SU-DHL-6 (cell line): ENCODE data around the gene RNF181.
"Not testable (repeated sequence)": the region's sequence is repeated elsewhere in the genome, so short reads cannot be mapped to it uniquely, and the experiment has no call there.

ENCODE experiments used
- H2AFZ ChIP-seq: fragments of 200-600 bp; sonication (generic); 2 replicates; pipeline ENCODE4 v1.6.1; 2014; ENCODE audit warnings: low read depth, mild to moderate bottlenecking, moderate library complexity, mixed read lengths, antibody characterized with exemption, low read length; ENCODE audit not compliant: severe bottlenecking
- H3F3A ChIP-seq: fragments of 200-600 bp; shearing (Covaris generic); 2 replicates; pipeline ENCODE4 v1.6.0; 2016; ENCODE audit warnings: antibody characterized with exemption, mild to moderate bottlenecking; ENCODE audit not compliant: insufficient read depth
- H3K27ac ChIP-seq: fragments of 200-600 bp; sonication (generic); 2 replicates; pipeline ENCODE4 v1.5.1; 2016; ENCODE audit warnings: low read depth, mild to moderate bottlenecking, low read length, moderate library complexity, mixed read lengths
- H3K27me3 ChIP-seq: fragments of 200-600 bp; sonication (generic), shearing (Covaris generic); 2 replicates; pipeline ENCODE4 v1.6.0; 2014; ENCODE audit warnings: mild to moderate bottlenecking, low read length
- H3K36me3 ChIP-seq: fragments of 200-600 bp; sonication (generic); 2 replicates; pipeline ENCODE4 v1.6.1; 2014; ENCODE audit warnings: mild to moderate bottlenecking, low read length, mixed read lengths
- H3K4me2 ChIP-seq: fragments of 300-600, 200-600 bp; shearing (Covaris generic), sonication (generic); 2 replicates; pipeline ENCODE4 v1.6.0; 2014; ENCODE audit warnings: low read length, low read depth, mild to moderate bottlenecking; ENCODE audit not compliant: poor library complexity, severe bottlenecking
- H3K4me3 ChIP-seq: fragments of 200-600 bp; sonication (generic); 2 replicates; pipeline ENCODE4 v1.5.1; 2014; ENCODE audit warnings: antibody characterized with exemption, low read length, mild to moderate bottlenecking, mixed read lengths; ENCODE audit not compliant: insufficient read depth, poor library complexity, severe bottlenecking
- H3K79me2 ChIP-seq: fragments of 200-600 bp; sonication (generic); 2 replicates; pipeline ENCODE4 v1.6.1; 2014; ENCODE audit warnings: mild to moderate bottlenecking, low read length, moderate library complexity; ENCODE audit not compliant: insufficient read depth
- H3K9ac ChIP-seq: fragments of 200-600 bp; sonication (generic); 2 replicates; pipeline ENCODE4 v1.7.0; 2014; ENCODE audit warnings: mild to moderate bottlenecking, low read length
- H3K9me2 ChIP-seq: fragments of 200-600 bp; sonication (generic); replicated peaks from 2 replicates; pipeline ENCODE4 v1.6.1; 2014; ENCODE audit warnings: low read length; ENCODE audit not compliant: insufficient read depth
- H3K9me3 ChIP-seq: fragments of 200-600 bp; sonication (generic); 2 replicates; pipeline ENCODE4 v1.6.1; 2014; ENCODE audit warnings: low read length, mixed read lengths; ENCODE audit not compliant: insufficient read depth
- H4K20me1 ChIP-seq: fragments of 200-600 bp; sonication (generic); 2 replicates; pipeline ENCODE4 v1.6.1; 2014; ENCODE audit warnings: low read depth, mild to moderate bottlenecking, antibody characterized with exemption, low read length, moderate library complexity, mixed read lengths
- EZH2phosphoT487 ChIP-seq: fragments of 200-600 bp; sonication (generic), shearing (Covaris generic); conservative IDR thresholded peaks from 2 replicates; pipeline ENCODE4 v1.6.1; 2018; ENCODE audit warnings: mild to moderate bottlenecking, antibody characterized with exemption, low read length, moderate library complexity, mixed read lengths
- TF ChIP-seq, protein P1 (sequence below): fragments of 200-600 bp; sonication (generic); IDR thresholded peaks from one replicate; pipeline ENCODE4 v1.5.1; 2017; ENCODE audit warnings: antibody characterized with exemption, mild to moderate bottlenecking, low read length, moderate library complexity; ENCODE audit not compliant: insufficient read depth, poor library complexity, severe bottlenecking

The RNF181 gene

GRCh38 chr2:85558160-85558559, 37.4 kb upstream of the RNF181 start:
- no peaks in the 10 kb centered on the region for H3F3A ChIP-seq
- no peak for TF ChIP-seq EZH2phosphoT487
- TF ChIP-seq, protein P1, sequence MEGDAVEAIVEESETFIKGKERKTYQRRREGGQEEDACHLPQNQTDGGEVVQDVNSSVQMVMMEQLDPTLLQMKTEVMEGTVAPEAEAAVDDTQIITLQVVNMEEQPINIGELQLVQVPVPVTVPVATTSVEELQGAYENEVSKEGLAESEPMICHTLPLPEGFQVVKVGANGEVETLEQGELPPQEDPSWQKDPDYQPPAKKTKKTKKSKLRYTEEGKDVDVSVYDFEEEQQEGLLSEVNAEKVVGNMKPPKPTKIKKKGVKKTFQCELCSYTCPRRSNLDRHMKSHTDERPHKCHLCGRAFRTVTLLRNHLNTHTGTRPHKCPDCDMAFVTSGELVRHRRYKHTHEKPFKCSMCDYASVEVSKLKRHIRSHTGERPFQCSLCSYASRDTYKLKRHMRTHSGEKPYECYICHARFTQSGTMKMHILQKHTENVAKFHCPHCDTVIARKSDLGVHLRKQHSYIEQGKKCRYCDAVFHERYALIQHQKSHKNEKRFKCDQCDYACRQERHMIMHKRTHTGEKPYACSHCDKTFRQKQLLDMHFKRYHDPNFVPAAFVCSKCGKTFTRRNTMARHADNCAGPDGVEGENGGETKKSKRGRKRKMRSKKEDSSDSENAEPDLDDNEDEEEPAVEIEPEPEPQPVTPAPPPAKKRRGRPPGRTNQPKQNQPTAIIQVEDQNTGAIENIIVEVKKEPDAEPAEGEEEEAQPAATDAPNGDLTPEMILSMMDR: no peak
- no peaks in the 10 kb centered on the region for H4K20me1 ChIP-seq
- no peak overlapping the region for H3K27ac ChIP-seq
- H3K4me2 ChIP-seq: no peak overlapping the region
- H3K36me3 ChIP-seq: no peaks in the 10 kb centered on the region; the same call in 1 of the 2 replicates
- no peaks in the 10 kb centered on the region for H3K9me3 ChIP-seq
- H3K4me3 ChIP-seq: no peak overlapping the region
- no peaks in the 10 kb centered on the region for H3K27me3 ChIP-seq
- peaks cover 25% of the 10 kb centered on the region for H3K79me2 ChIP-seq
- no peaks in the 10 kb centered on the region for H3K9me2 ChIP-seq
- no peak overlapping the region for H3K9ac ChIP-seq
- no peak overlapping the region for H2AFZ ChIP-seq

DNA sequence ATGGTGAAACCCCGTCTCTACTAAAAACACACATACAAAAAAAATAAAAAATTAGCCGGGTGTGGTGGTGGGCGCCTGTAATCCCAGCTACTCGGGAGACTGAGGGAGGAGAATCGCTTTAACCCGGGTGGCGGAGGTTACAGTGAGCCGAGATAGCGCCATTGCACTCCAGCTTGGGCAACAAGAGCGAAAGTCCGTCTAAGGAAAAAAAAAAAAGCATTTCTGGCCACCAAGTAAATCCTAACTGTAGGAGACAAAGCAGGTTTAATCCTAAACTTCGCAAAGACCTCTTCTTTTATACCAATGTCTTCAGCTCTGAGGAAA, 35.2 kb upstream of the RNF181 start:
- Histone ChIP-seq H3K4me2 (peak overlapping the region; percentile 87), H3K4me3 (peak overlapping the region; percentile 74), H3K79me2 (peaks cover 25% of the 10 kb centered on the region), H3K9ac (peak overlapping the region; percentile 69)
- not testable (repeated sequence) for H3K9me2 ChIP-seq, H3K36me3 ChIP-seq, H3K27ac ChIP-seq, H3F3A ChIP-seq, H3K27me3 ChIP-seq, H3K9me3 ChIP-seq, H4K20me1 ChIP-seq, H2AFZ ChIP-seq

GRCh38 chr2:85560812-85561279, 34.7 kb upstream of the RNF181 start:
- Histone ChIP-seq H3K27ac (no peak overlapping the region), H3K27me3 (no peaks in the 10 kb centered on the region), H3K9me3 (no peaks in the 10 kb centered on the region), H3K36me3 (no peaks in the 10 kb centered on the region; the same call in 1 of the 2 replicates), H2AFZ (peak overlapping the region; percentile 83), H3K79me2 (peaks cover 25% of the 10 kb centered on the region), H3K9me2 (no peaks in the 10 kb centered on the region), H3K9ac (peak overlapping the region; percentile 69), H4K20me1 (no peaks in the 10 kb centered on the region), H3K4me2 (peak overlapping the region; percentile 87), H3K4me3 (peak overlapping the region; percentile 74), H3F3A (0 out of 2 replicates have a peak, but pooled peaks cover 5% of the 10 kb centered on the region)
- TF ChIP-seq, protein P1: no peak

- H3K4me3 ChIP-seq: peak within 1 kb of the TSS; percentile 74
- H3K4me2 ChIP-seq: peak within 1 kb of the TSS; percentile 87
- H3K36me3 ChIP-seq: no peaks in the 10 kb centered on the region; the same call in 1 of the 2 replicates
- peak within 1 kb of the TSS; percentile 69 for H3K9ac ChIP-seq
- TF ChIP-seq, protein P1: no peak
- no peak for TF ChIP-seq EZH2phosphoT487
- no peaks in the 10 kb centered on the region for H3K9me3 ChIP-seq
- H3K27me3 ChIP-seq: no peaks in the 10 kb centered on the region
- H3K79me2 ChIP-seq: peaks cover 25% of the 10 kb centered on the region
- no peaks in the 10 kb centered on the region for H4K20me1 ChIP-seq
- H2AFZ ChIP-seq: peak within 1 kb of the TSS; percentile 83
- 0 out of 2 replicates have a peak, but pooled peaks cover 5% of the 10 kb centered on the region for H3F3A ChIP-seq
- peak within 1 kb of the TSS; percentile 58 for H3K27ac ChIP-seq
- H3K9me2 ChIP-seq: no peaks in the 10 kb centered on the region
Measured at GRCh38 chr2:85561280-85562212, 34.0 kb upstream of the RNF181 start, which contains the start of gene GGCX. GGCX (minus strand) TSS chr2:85561493; CDS start chr2:85561428, 65 bp downstream.
